ENCODE data around the gene TBC1D5.
"Not testable (repeated sequence)": the region's sequence is repeated elsewhere in the genome, so short reads cannot be mapped to it uniquely, and the experiment has no call there.

Gene TBC1D5

GRCh38 chr3:17656264-17656663, 86.2 kb downstream of the TBC1D5 start:
- H3K4me3 ChIP-seq (ENCODE audit: low read length): no peak overlapping the region
- no peak for TF ChIP-seq CTCF (conservative IDR thresholded peaks at IDR 0.05; ENCODE audit: low read length)
- no peak for DNase-seq (ENCODE audit: low read depth)

GRCh38 chr3:17655743-17656142, 86.7 kb downstream of the TBC1D5 start:
- H3K4me3 ChIP-seq (ENCODE audit: low read length): no peak overlapping the region
- DNase-seq (ENCODE audit: low read depth): no peak
- TF ChIP-seq CTCF (conservative IDR thresholded peaks at IDR 0.05; ENCODE audit: low read length): no peak

- not testable (repeated sequence) for DNase-seq (ENCODE audit: low read depth); H3K4me3 ChIP-seq (ENCODE audit: low read length)
Measured at GRCh38 chr3:17649748-17650147, 92.7 kb downstream of the TBC1D5 start.

GRCh38 chr3:17648630-17649355, 93.6 kb downstream of the TBC1D5 start:
- not testable (repeated sequence) for H3K4me3 ChIP-seq (ENCODE audit: low read length); DNase-seq (ENCODE audit: low read depth)

- peak; percentile 76 for DNase-seq (ENCODE audit: low read depth)
- no peak overlapping the region for H3K4me3 ChIP-seq (ENCODE audit: low read length)
- TF ChIP-seq CTCF (conservative IDR thresholded peaks at IDR 0.05; ENCODE audit: low read length): peak; percentile 89
Measured at GRCh38 chr3:17645074-17645698, 97.2 kb downstream of the TBC1D5 start.

GRCh38 chr3:17643691-17644090, 98.7 kb downstream of the TBC1D5 start:
- DNase-seq (ENCODE audit: low read depth): peak; percentile 94
- H3K4me3 ChIP-seq (ENCODE audit: low read length): no peak overlapping the region
- TF ChIP-seq CTCF (conservative IDR thresholded peaks at IDR 0.05; ENCODE audit: low read length): no peak

GRCh38 chr3:17642474-17642873, 100.0 kb downstream of the TBC1D5 start:
- DNase-seq (ENCODE audit: low read depth): no peak
- no peak overlapping the region for H3K4me3 ChIP-seq (ENCODE audit: low read length)
- TF ChIP-seq CTCF (conservative IDR thresholded peaks at IDR 0.05; ENCODE audit: low read length): no peak

- H3K4me3 ChIP-seq (ENCODE audit: low read length): no peak overlapping the region
- no peak for DNase-seq (ENCODE audit: low read depth)
- TF ChIP-seq CTCF (conservative IDR thresholded peaks at IDR 0.05; ENCODE audit: low read length): no peak
Measured at GRCh38 chr3:17640466-17640865, 102.0 kb downstream of the TBC1D5 start.

Measured in AG10803 (cell line).